GM12872 (cell line): ENCODE results near the gene TBX2.

Experiments
- TF ChIP-seq, protein P1 (sequence below): IDR thresholded peaks from 3 replicates; pipeline ENCODE4 v1.5.1; 2011; ENCODE audit warnings: low read depth, mild to moderate bottlenecking, low read length, moderate library complexity; ENCODE audit not compliant: insufficient read depth

Gene TBX2

DNA sequence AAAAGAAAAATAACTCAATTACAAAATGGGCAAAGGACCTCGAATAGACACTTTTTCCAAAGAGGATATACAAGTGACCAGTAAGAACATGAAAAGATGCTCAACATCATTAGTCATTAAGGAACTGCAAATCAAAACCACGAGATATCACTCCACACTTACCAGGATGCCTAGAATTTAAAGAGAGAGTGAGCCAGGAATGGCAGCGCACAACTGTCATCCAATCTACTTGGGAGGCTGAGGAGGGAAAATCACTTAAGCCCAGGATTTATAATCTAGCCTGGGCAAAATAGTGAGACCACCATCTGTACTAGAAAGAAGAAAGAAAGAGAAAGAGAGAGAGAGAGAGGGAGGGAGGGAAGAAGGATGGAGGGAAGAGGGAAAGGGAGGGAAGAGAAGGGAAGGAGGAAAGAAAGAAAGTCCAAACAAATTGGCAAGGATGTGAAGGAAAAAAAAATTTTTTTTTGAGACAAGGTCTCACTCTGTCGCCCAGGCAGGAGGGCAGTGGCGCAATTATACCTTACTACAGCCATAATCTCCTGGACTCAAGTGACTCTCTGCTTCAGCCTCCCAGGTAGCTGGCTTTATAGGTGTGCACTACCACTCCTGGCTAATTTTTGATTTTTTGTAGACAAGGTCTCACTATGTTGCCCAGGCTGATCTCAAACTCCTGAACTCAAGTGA lies 22.6 kb downstream of the TBX2 start:
- TF ChIP-seq, protein P1, sequence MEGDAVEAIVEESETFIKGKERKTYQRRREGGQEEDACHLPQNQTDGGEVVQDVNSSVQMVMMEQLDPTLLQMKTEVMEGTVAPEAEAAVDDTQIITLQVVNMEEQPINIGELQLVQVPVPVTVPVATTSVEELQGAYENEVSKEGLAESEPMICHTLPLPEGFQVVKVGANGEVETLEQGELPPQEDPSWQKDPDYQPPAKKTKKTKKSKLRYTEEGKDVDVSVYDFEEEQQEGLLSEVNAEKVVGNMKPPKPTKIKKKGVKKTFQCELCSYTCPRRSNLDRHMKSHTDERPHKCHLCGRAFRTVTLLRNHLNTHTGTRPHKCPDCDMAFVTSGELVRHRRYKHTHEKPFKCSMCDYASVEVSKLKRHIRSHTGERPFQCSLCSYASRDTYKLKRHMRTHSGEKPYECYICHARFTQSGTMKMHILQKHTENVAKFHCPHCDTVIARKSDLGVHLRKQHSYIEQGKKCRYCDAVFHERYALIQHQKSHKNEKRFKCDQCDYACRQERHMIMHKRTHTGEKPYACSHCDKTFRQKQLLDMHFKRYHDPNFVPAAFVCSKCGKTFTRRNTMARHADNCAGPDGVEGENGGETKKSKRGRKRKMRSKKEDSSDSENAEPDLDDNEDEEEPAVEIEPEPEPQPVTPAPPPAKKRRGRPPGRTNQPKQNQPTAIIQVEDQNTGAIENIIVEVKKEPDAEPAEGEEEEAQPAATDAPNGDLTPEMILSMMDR, result no peak

DNA sequence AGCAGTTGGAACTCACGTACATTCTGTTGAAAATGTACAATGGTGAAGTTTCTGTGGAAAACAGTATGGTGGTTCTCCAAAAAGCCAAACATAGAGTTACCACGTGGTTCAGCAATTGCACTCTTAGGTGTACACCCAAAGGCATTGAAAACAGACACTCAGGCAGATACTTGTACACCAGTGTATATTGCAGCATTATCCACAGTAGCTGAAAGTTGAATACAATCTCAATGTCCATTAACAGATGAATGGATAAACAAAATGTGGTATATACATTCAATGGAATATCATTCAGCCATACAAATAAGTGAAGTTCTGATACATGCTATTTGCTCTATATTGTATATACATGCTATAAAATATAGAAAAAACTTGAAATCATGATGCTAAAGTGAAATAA lies 23.2 kb downstream of the TBX2 start:
- TF ChIP-seq, protein P1, result no peak

DNA sequence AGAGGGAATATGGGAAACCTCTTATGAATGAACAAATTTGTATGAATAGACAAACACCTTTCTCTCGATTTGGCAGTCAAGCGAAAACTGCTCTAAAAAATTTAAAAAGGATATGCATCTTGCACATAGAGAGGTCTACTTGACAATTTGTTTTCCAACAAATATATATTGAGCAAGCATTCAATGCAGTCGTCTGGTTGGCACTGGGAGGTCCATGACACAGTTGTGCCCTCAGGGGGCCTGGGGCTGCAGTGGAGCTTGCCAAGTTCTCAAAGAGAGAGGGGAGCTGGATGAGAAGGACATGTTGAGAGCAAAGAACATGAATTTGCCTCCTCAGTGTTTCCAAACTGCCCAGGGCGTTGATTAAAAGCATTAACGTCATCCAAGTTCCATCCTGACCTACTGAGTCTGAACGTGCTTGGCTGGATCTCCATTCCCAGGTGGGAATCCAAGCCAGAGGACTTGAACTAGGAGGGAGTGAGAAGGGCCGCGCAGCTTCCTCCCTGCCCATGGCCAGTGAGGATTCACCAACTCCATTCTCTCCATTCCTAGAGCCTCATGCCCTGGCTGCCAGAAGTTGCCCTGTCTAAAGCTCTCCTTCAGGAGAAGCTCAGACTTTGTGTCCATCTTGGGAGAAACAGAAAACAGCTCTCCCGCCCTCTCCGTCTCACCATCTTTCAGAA lies 24.5 kb downstream of the TBX2 start:
- TF ChIP-seq, protein P1, result no peak

DNA sequence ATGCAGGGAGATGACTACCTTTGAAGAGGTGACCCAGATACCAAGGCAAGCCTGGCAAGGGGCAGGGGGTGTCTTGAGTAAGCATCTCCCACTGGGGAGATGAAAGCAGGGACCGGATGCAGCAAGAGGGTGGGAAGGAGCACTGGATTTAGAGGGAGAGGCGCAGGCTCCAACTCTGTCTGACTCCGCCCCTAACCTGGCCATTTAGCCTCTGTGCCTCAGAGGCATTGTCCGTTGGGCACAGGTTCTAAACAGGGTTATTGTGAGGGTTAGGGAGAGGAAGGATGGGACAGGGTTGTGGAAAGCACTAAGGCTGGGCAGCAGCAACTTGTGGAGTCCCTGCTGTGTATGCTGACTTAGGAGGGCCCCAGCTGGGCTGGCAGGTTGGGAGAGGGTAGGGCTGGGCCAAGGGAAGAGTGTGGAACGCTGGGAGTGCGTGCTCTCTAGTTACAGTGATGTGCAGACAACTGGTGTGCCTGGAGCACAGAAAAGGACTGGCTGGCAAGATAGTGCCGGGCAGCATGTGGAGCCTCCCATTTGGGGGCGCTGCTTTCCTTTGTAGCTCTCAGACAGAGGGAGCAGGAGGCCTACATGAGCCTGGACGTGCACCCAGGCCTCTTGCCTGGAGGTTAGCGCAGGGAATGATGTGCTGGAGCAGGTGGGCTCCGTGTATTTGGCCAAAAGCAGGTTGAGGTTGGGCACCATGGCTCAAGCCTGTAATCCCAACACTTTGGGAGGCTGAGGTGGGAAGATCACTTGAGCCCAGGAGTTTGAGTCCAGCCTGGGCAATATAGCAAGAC lies 26.2 kb downstream of the TBX2 start:
- TF ChIP-seq, protein P1, result 0 out of 3 replicates have a peak, but pooled peaks have one; percentile 18

DNA sequence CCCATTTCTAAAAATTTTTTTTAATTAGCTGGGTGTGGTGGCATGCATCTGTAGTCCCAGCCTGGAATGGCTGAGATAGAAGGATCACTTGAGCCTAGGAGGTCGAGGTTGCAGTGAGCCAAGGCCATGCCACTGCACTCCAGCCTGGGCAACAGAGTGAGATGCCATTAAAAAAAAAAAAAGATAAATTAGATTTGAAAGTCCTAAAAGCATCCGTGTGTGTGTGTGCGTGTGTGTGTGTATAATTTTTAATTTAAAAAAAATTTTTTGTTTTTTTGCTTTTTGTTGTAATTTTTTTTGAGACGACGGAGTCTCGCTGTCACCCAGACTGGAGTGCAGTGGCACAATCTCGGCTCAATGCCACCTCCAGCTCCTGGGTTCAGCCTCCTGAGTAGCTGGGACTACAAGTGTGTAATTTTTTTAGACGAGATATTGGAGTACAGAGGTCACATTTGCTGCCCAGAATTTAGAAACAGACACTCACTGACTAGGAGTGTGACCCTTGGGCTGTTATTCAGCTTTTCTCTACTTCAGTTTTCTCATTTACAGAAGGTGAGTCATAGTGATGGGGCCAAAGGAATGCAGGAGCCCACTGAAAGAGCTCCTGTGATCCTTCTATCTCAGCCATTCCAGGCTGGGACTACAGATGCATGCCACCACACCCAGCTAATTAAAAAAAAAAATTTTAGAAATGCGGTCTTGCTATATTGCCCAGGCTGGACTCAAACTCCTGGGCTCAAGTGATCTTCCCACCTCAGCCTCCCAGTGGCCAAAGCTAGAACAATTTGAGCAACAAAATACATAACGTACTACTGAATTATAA lies 27.1 kb downstream of the TBX2 start:
- TF ChIP-seq, protein P1, result no peak

DNA sequence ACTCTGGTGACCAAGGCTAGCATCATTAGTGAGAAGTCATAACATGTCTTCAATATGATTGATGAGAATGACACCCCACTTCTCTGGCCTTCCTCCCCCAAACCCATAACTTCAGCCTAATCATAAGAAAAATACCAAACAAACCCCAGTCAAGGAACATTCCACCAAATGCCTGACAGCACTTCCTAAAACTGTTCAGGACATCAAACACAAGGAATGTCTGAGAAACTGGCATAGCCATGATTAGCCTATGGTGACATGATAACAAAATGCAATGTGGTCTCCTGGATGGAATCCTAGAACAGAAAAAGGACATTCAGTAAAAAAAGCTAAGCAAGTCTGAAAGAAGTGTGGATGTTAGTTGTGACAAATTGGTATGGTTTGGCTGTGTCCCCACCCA lies 27.9 kb downstream of the TBX2 start:
- TF ChIP-seq, protein P1, result no peak
